ENCODE measurements around the gene PITRM1.

Gene PITRM1

GRCh38 chr10:3119796-3120459 is 52.7 kb downstream of the PITRM1 start:
- ATAC-seq (ENCODE audit: insufficient read depth, low read depth) (peak; percentile 61; the same call in 2 of the 3 replicates), DNase-seq (peak; percentile 25)
- Histone ChIP-seq H3K36me3 (ENCODE audit: insufficient read depth, low read length) (peaks cover 94% of the 10 kb centered on the region), H3K9me3 (ENCODE audit: insufficient read depth, low read length, severe bottlenecking) (no peaks in the 10 kb centered on the region), H3K27ac (ENCODE audit: low read length) (no peak overlapping the region), H3K27me3 (ENCODE audit: insufficient read depth, low read length, poor library complexity) (no peaks in the 10 kb centered on the region), H4K20me1 (ENCODE audit: insufficient read depth, low read length) (peaks cover 27% of the 10 kb centered on the region), H3K79me2 (ENCODE audit: insufficient read depth, low read length) (no peaks in the 10 kb centered on the region; the same call in 1 of the 2 replicates), H3K9ac (ENCODE audit: low read depth, low read length) (no peak overlapping the region), H3K4me1 (ENCODE audit: insufficient read depth, low read length) (no peaks in the 10 kb centered on the region), H3K4me2 (ENCODE audit: insufficient read depth, low read length) (no peak overlapping the region), H3K4me3 (ENCODE audit: low read depth in 1 of 2, low read length in 2 of 2) (no peak overlapping the region), H2AFZ (ENCODE audit: low read depth, low read length) (no peak overlapping the region)
- TF ChIP-seq EZH2 (IDR thresholded peaks at IDR 0.05; ENCODE audit: borderline replicate concordance, low read depth, low read length, severe bottlenecking) (no peak), CTCF (IDR thresholded peaks at IDR 0.05; ENCODE audit: borderline replicate concordance, extremely low read depth, low read length, poor library complexity, severe bottlenecking) (peak; percentile 48)

- no peak for TF ChIP-seq EZH2 (IDR thresholded peaks at IDR 0.05; ENCODE audit: borderline replicate concordance, low read depth, low read length, severe bottlenecking)
- TF ChIP-seq CTCF (IDR thresholded peaks at IDR 0.05; ENCODE audit: borderline replicate concordance, extremely low read depth, low read length, poor library complexity, severe bottlenecking): no peak
- Histone ChIP-seq H3K4me3 (ENCODE audit: low read depth in 1 of 2, low read length in 2 of 2) (no peak overlapping the region), H3K9me3 (ENCODE audit: insufficient read depth, low read length, severe bottlenecking) (no peaks in the 10 kb centered on the region), H4K20me1 (ENCODE audit: insufficient read depth, low read length) (peaks cover 23% of the 10 kb centered on the region), H3K4me1 (ENCODE audit: insufficient read depth, low read length) (no peaks in the 10 kb centered on the region), H3K27me3 (ENCODE audit: insufficient read depth, low read length, poor library complexity) (no peaks in the 10 kb centered on the region), H3K27ac (ENCODE audit: low read length) (no peak overlapping the region), H2AFZ (ENCODE audit: low read depth, low read length) (no peak overlapping the region), H3K4me2 (ENCODE audit: insufficient read depth, low read length) (no peak overlapping the region), H3K79me2 (ENCODE audit: insufficient read depth, low read length) (no peaks in the 10 kb centered on the region; the same call in 1 of the 2 replicates), H3K9ac (ENCODE audit: low read depth, low read length) (no peak overlapping the region), H3K36me3 (ENCODE audit: insufficient read depth, low read length) (peaks cover 93% of the 10 kb centered on the region)
- DNase-seq: no peak
- ATAC-seq (ENCODE audit: insufficient read depth, low read depth): no peak
Measured at GRCh38 chr10:3118641-3119091, 53.9 kb downstream of the PITRM1 start.

GRCh38 chr10:3117486-3117885 is 55.1 kb downstream of the PITRM1 start:
- no peak for ATAC-seq (ENCODE audit: insufficient read depth, low read depth)
- Histone ChIP-seq H3K4me2 (ENCODE audit: insufficient read depth, low read length) (no peak overlapping the region), H3K36me3 (ENCODE audit: insufficient read depth, low read length) (peaks cover 93% of the 10 kb centered on the region), H3K4me3 (ENCODE audit: low read depth in 1 of 2, low read length in 2 of 2) (no peak overlapping the region), H3K27me3 (ENCODE audit: insufficient read depth, low read length, poor library complexity) (no peaks in the 10 kb centered on the region), H3K27ac (ENCODE audit: low read length) (no peak overlapping the region), H4K20me1 (ENCODE audit: insufficient read depth, low read length) (peaks cover 20% of the 10 kb centered on the region), H3K9ac (ENCODE audit: low read depth, low read length) (no peak overlapping the region), H3K79me2 (ENCODE audit: insufficient read depth, low read length) (no peaks in the 10 kb centered on the region), H2AFZ (ENCODE audit: low read depth, low read length) (no peak overlapping the region), H3K4me1 (ENCODE audit: insufficient read depth, low read length) (no peaks in the 10 kb centered on the region), H3K9me3 (ENCODE audit: insufficient read depth, low read length, severe bottlenecking) (no peaks in the 10 kb centered on the region)
- DNase-seq: no peak
- no peak for TF ChIP-seq CTCF (IDR thresholded peaks at IDR 0.05; ENCODE audit: borderline replicate concordance, extremely low read depth, low read length, poor library complexity, severe bottlenecking)
- no peak for TF ChIP-seq EZH2 (IDR thresholded peaks at IDR 0.05; ENCODE audit: borderline replicate concordance, low read depth, low read length, severe bottlenecking)

Data from DND-41 (cell line).